HG03469 (cell line): ENCODE measurements around the gene MTAP.

Experiments
- ATAC-seq: cut with Tn5 transposase; IDR thresholded peaks from one replicate; pipeline ENCODE4 v1.9.1; 2021; ENCODE audit warnings: mild to moderate bottlenecking, moderate library complexity, moderate number of reproducible peaks; ENCODE audit not compliant: unreplicated experiment

MTAP gene

DNA sequence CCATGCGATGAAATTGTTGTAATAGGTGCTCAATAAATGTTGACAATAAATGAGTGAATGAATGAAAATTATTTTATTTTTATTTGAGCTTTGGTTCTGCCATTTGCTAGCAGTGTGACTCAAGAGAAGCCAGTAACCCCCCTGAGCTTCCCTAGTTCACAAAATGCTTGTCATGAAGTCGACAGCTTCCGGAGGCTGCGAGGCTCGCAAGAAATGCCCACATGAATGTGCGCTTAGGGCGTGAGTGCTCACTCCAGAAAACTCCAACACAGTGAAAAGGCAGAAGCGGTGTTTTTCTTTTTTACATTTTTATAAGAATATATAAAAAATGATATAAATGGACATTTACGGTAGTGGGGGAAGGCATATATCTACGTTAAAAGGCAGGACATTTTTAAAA lies 165.3 kb downstream of the MTAP start:
- no peak for ATAC-seq

GRCh38 chr9:21968331-21969010 lies 166.0 kb downstream of the MTAP start:
- ATAC-seq = no peak

DNA sequence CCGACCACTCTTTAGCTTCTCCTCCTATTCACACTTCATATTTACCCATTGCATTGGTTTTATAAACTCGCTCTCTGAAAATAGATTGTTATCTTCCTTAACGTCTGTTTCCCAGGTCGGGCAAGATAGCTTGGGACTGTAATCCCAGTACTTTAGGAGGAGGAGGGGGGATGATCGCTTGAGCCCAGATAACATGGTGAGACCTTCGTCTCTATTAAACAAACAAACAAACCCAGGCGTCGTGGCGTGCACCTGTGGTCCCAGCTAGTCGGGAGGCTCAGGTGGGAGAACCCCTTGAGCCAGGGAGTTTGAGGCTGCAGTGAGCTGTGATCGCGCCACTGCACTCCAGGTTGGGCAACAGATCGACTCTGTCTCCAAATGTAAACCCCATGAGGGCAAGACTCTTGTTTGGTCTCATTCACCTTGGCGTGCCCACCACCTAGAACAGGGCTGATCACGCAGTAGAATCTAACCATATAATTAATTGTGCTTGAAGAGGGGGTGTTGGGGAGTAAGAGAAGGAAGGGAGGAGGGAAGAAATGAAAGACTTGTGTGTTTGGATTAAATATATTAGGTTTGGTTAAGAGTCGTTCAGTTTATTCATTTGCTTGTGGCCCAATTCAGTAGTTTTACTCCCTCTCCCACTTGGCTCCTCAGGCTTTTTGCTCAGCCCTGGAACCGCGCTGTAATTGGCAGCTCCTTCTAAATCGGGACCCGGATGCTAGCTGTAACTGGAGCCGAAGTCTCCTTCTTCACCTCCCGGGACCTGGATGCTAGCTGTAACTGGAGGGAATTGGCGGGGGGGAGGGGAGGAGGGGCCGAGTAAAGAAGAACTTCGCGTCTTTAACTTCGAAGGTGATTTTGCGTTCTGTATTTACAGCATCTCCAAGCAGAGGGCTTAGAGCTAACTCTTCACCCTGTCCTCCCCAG lies 166.8 kb downstream of the MTAP start:
- ATAC-seq = no peak

DNA sequence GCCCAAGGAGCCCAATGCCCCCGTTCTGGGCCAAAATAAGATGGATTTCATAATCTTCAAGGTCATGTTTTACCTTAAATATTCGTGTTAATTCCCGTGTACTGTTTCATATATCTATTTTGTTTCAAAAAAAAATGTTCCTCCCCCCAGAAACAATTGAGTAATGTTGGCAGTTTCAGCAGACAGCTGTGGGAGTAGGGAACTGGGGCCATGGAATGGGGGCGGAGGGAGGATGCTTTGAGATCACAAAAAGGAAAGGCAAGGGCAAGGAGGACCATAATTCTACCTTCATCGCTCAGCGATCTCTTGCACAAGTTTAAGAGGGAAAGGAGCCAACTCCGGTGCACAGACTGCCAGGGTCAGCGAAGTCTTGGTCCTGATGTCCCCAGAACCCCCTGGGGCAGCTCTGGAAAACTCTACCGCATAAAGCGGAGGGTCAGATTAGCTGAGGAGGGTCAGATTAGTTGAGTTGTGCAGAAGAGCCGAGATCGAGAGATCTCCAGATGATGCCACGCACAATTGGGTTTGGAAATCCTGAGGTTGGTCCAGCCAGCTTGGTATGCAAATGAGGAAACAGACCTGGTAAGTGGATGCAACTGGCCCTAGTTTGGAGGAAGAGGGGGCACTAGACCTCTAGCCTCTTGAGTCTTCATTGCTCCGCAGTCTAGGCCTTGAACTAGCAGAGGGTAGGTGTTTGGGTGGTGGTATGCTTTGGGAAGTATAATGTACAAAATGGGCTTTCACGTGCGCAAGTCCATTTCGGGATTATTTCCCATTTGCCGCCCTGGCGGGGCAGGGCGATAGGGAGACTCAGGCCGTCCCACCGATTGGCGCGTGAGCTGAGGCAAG lies 167.7 kb downstream of the MTAP start:
- no peak for ATAC-seq

- ATAC-seq = no peak
Measured at GRCh38 chr9:21970800-21971640, 168.6 kb downstream of the MTAP start.

DNA sequence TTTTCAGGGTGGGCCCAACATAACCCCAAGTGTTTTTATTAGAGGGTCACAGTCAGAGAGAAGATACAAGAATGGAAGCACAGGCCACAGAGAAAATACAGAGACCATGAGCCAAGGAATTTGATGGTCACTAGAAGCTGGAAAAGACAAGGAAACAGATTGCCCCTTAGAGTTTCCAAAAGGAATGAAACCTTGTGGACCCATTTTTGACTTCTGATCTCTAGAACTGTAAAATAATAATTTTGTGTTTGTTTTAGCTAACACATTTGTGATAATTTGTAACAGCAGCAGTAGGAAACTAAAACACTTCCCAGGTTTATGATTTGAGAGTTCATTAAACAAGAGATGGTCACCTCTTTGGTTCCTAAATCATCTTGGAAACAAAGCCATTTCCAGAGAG lies 169.9 kb downstream of the MTAP start:
- ATAC-seq = no peak

DNA sequence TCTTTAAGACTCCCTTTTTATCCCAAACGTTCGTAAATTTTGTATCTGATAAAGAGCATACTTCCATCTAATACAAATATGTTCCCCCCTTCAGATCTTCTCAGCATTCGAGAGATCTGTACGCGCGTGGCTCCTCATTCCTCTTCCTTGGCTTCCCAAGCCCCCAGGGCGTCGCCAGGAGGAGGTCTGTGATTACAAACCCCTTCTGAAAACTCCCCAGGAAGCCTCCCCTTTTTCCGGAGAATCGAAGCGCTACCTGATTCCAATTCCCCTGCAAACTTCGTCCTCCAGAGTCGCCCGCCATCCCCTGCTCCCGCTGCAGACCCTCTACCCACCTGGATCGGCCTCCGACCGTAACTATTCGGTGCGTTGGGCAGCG lies 171.9 kb downstream of the MTAP start:
- no peak for ATAC-seq

DNA sequence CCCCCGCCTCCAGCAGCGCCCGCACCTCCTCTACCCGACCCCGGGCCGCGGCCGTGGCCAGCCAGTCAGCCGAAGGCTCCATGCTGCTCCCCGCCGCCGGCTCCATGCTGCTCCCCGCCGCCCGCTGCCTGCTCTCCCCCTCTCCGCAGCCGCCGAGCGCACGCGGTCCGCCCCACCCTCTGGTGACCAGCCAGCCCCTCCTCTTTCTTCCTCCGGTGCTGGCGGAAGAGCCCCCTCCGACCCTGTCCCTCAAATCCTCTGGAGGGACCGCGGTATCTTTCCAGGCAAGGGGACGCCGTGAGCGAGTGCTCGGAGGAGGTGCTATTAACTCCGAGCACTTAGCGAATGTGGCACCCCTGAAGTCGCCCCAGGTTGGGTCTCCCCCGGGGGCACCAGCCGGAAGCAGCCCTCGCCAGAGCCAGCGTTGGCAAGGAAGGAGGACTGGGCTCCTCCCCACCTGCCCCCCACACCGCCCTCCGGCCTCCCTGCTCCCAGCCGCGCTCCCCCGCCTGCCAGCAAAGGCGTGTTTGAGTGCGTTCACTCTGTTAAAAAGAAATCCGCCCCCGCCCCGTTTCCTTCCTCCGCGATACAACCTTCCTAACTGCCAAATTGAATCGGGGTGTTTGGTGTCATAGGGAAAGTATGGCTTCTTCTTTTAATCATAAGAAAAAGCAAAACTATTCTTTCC lies 172.4 kb downstream of the MTAP start:
- no peak for ATAC-seq

GRCh38 chr9:21976334-21976875 lies 174.0 kb downstream of the MTAP start:
- ATAC-seq = no peak

GRCh38 chr9:21982391-21982790 lies 180.0 kb downstream of the MTAP start:
- ATAC-seq = no peak

- ATAC-seq = no peak
Measured at GRCh38 chr9:21982861-21983560, 180.6 kb downstream of the MTAP start.

DNA sequence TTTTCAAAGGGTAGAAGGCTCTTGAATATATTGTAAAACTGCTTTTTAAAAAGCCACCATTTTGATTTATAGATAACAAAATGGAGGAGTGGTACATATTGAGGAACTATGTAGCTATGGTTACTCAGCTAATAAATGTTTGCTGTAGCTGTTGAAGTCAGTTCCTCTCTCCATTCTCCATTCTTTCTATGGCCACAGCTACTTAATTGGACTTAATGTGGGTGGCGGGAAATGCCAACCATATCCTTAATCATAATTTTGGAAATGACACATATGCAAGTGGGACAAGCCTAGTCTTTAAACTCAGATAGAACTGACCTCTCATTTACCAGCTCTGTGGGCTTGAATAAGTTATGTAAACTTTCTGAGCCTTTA lies 181.1 kb downstream of the MTAP start:
- ATAC-seq = no peak

DNA sequence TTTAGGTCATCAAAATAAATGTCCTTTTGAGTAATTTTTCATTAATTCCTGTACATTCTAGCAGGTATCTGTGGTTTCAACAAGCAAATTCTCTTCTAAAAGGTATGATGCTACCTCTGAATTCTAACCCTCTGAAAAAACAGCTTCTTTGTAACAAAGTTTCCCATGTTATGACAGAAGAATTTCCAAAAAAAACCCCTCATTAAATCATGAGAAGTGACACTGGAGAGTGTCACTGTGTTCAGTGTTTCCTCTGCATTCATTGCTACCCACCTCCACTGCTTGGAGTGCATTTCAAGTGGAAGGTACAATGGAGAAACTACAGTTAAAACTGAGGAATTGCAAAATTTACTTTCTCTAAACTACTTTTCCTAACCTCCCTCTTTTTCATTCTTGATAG lies 181.7 kb downstream of the MTAP start:
- no peak for ATAC-seq

DNA sequence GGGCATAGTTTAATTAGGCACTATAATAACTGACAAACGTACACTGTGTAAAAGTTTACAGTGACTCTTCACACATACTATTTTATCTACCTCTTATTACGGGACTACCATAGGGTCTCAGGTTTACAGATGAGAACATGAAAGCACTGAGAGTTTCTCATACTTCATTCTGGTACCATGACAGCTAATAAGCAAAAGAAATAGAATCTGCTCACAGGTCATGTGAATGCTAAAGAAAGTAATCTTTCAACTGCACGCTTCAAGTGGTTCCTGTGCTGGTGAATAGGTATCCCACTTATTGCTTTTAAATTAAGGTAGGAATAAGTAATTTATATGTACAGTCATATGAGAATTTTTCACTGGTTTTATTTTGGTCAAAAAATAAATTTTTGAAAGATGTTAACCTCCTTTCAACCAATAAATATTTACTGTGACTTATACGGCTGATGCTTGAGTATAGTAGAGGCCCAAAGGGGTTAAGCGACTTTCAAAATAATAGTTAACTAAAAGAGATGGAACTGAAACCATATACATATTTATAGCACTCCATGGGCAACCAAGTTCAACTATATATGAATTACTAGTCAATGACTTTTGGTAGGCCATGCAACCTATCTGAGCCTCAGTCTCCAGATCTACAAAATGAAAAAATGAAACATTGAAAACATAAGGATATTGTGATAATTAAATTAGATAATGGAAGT lies 183.7 kb downstream of the MTAP start:
- no peak for ATAC-seq
